PC-3 (cell line): ENCODE measurements around the gene CDX2. TPM values are rescaled to one million over a fixed set of nuclear protein-coding genes. Genes with fewer than 3 reads are reported as not detected.
"Not testable (repeated sequence)": the region's sequence is repeated elsewhere in the genome, so short reads cannot be mapped to it uniquely, and the experiment has no call there.

Experiments used
- ATAC-seq: fragments of 200-7000 bp; cut with Tn5 transposase; 2 replicates; pipeline ENCODE4 v1.9.1; 2020; ENCODE audit warnings: mild to moderate bottlenecking, moderate library complexity
- BruUV-seq: library from RNA; stranded (reverse); fragments of 400-500 nt; replicated peaks from 2 replicates; lab custom pipeline; 2021; lab: Mats Ljungman, UMichigan
- CTCF ChIA-PET: fragments of 300-600 bp; sonication (Branson Sonifier 250); formaldehyde crosslinking; loops from one replicate; lab custom pipeline; 2022; ENCODE audit warnings: antibody characterized with exemption; lab: Charles Lee
- POLR2A ChIA-PET: fragments of 300-600 bp; sonication (Branson Sonifier 250); formaldehyde crosslinking; loops from one replicate; lab custom pipeline; 2022; ENCODE audit warnings: antibody characterized with exemption; ENCODE audit not compliant: unreplicated experiment; lab: Charles Lee
- DNase-seq: peaks from one replicate; pipeline ENCODE4 v3.0.0-alpha.2; 2015
- H2AFZ ChIP-seq: fragments of 300-600 bp; sonication (generic); 2 replicates; pipeline ENCODE4 v1.6.0; 2016; ENCODE audit warnings: antibody characterized with exemption, low read length
- H3F3A ChIP-seq: fragments of 300-600 bp; sonication (generic); one replicate; pipeline ENCODE4 v1.6.0; 2017; ENCODE audit warnings: antibody characterized with exemption, low read length, control low read depth, mild to moderate bottlenecking; ENCODE audit not compliant: unreplicated experiment
- H3K27ac ChIP-seq: fragments of 300-600 bp; sonication (generic); 2 replicates; pipeline ENCODE4 v1.5.1; 2016; ENCODE audit warnings: mild to moderate bottlenecking, low read length
- H3K27me3 ChIP-seq: fragments of 300-600 bp; sonication (generic); 2 replicates; pipeline ENCODE4 v1.6.1; 2016; ENCODE audit warnings: low read length, mixed read lengths
- H3K36me3 ChIP-seq: fragments of 300-600 bp; sonication (generic); 2 replicates; pipeline ENCODE4 v1.6.1; 2016; ENCODE audit warnings: low read depth, mixed run types, low read length, mixed read lengths
- H3K4me1 ChIP-seq: fragments of 300-600 bp; sonication (generic); 2 replicates; pipeline ENCODE4 v1.5.1; 2016; ENCODE audit warnings: low read length; ENCODE audit not compliant: insufficient read depth
- H3K4me2 ChIP-seq: fragments of 300-600 bp; sonication (generic); 2 replicates; pipeline ENCODE4 v1.6.0; 2016; ENCODE audit warnings: low read length
- H3K4me3 ChIP-seq: fragments of 300-600 bp; sonication (generic); 2 replicates; pipeline ENCODE4 v1.5.1; 2016; ENCODE audit warnings: mild to moderate bottlenecking, low read length, mixed read lengths
- H3K79me2 ChIP-seq: fragments of 300-600 bp; sonication (generic); 2 replicates; pipeline ENCODE4 v1.6.1; 2017; ENCODE audit warnings: low read length, mixed read lengths
- H3K9ac ChIP-seq: fragments of 300-600 bp; sonication (generic); 2 replicates; pipeline ENCODE4 v1.6.0; 2016; ENCODE audit warnings: mild to moderate bottlenecking, low read length
- H3K9me2 ChIP-seq: fragments of 300-600 bp; sonication (generic); replicated peaks from 2 replicates; pipeline ENCODE4 v1.6.1; 2016; ENCODE audit warnings: mixed run types, low read length, mixed read lengths
- H3K9me3 ChIP-seq: fragments of 300-600 bp; sonication (generic); 2 replicates; pipeline ENCODE4 v1.6.1; 2016; ENCODE audit warnings: low read length, mixed read lengths
- H4K20me1 ChIP-seq: fragments of 300-600 bp; sonication (generic); 2 replicates; pipeline ENCODE4 v1.6.1; 2016; ENCODE audit warnings: low read length, mixed read lengths
- CTCF ChIP-seq: fragments of 300-600 bp; sonication (generic); conservative IDR thresholded peaks from 2 replicates; pipeline ENCODE4 v1.5.1; 2017; ENCODE audit warnings: antibody characterized with exemption, low read depth, mild to moderate bottlenecking, low read length
- EZH2 ChIP-seq: fragments of 300-600 bp; sonication (generic); IDR thresholded peaks from one replicate; pipeline ENCODE4 v1.6.1; 2017; ENCODE audit warnings: antibody characterized with exemption, mild to moderate bottlenecking, low read length; ENCODE audit not compliant: unreplicated experiment
- EZH2phosphoT487 ChIP-seq: fragments of 300-600 bp; sonication (generic); IDR thresholded peaks from 2 replicates; pipeline ENCODE4 v1.6.1; 2018; ENCODE audit warnings: mild to moderate bottlenecking, antibody characterized with exemption, low read length, borderline replicate concordance
- intact Hi-C: fragments of 100-400 bp; cut with micrococcal nuclease; formaldehyde crosslinking; loops from 2 replicates; pipeline ENCODE4 v1.9.0; 2023
- total RNA-seq: library from RNA; depleted of rRNA; stranded (reverse); fragments of >200 nt; gene quantifications from 2 replicates; pipeline ENCODE4 v1.2.3, GENCODE V29; 2014

The CDX2 gene
- total RNA-seq, 1 experiment from 2014 or later, result 0.62 TPM

GRCh38 chr13:28012896-28013295 is 43.8 kb upstream of the CDX2 start:
- ChIA-PET CTCF (no interaction called here), POLR2A (interaction anchor here (0.6 kb wide), 2 partner anchors 360 to 380 kb away, joined by 5 to 10 read pairs; no protein-coding TSS in a partner anchor)
- Histone ChIP-seq H3K9me2 (no peaks in the 10 kb centered on the region), H3K27ac (peak overlapping the region; percentile 53), H3F3A (no peaks in the 10 kb centered on the region), H4K20me1 (no peaks in the 10 kb centered on the region), H3K4me3 (no peak overlapping the region), H3K9me3 (no peaks in the 10 kb centered on the region), H3K79me2 (no peaks in the 10 kb centered on the region), H3K27me3 (0 out of 2 replicates have a peak, but pooled peaks cover 4% of the 10 kb centered on the region), H3K4me2 (peak overlapping the region; percentile 10; the same call in 1 of the 2 replicates), H3K36me3 (no peaks in the 10 kb centered on the region), H3K4me1 (peaks cover 15% of the 10 kb centered on the region), H3K9ac (no peak overlapping the region), H2AFZ (no peak overlapping the region)
- DNase-seq, result peak; percentile 69
- no peak for TF ChIP-seq EZH2
- TF ChIP-seq EZH2phosphoT487, result no peak
- TF ChIP-seq CTCF, result no peak
- no TSS peak for BruUV-seq
- ATAC-seq, result peak; percentile 42
- intact Hi-C loops, result no loop called here

- DNase-seq, result peak; percentile 55
- no peaks in the 10 kb centered on the region for H3K9me3 ChIP-seq
- no peaks in the 10 kb centered on the region for H3K36me3 ChIP-seq
- no peaks in the 10 kb centered on the region for H3K79me2 ChIP-seq
- H3F3A ChIP-seq, result no peaks in the 10 kb centered on the region
- H3K4me2 ChIP-seq, result peak overlapping the region; percentile 10; the same call in 1 of the 2 replicates
- peak overlapping the region; percentile 53 for H3K27ac ChIP-seq
- H3K4me3 ChIP-seq, result no peak overlapping the region
- POLR2A ChIA-PET, result interaction anchor here (0.6 kb wide), 1 partner anchor 380 kb away, joined by 5 read pairs; no protein-coding TSS in a partner anchor
- no peaks in the 10 kb centered on the region for H4K20me1 ChIP-seq
- H3K4me1 ChIP-seq, result peaks cover 15% of the 10 kb centered on the region
- no TSS peak for BruUV-seq
- intact Hi-C loops, result no loop called here
- H3K9me2 ChIP-seq, result no peaks in the 10 kb centered on the region
- TF ChIP-seq EZH2phosphoT487 (no peak), EZH2 (no peak), CTCF (no peak)
- H2AFZ ChIP-seq, result no peak overlapping the region
- H3K9ac ChIP-seq, result no peak overlapping the region
- ATAC-seq, result peak; percentile 51
- H3K27me3 ChIP-seq, result 0 out of 2 replicates have a peak, but pooled peaks cover 4% of the 10 kb centered on the region
- CTCF ChIA-PET, result no interaction called here
These were observed 43.3 kb upstream of the CDX2 start for GRCh38 chr13:28012383-28012782.

GRCh38 chr13:28010046-28010445 is 40.9 kb upstream of the CDX2 start:
- Histone ChIP-seq H3K9ac (no peak overlapping the region), H3K4me3 (no peak overlapping the region), H4K20me1 (no peaks in the 10 kb centered on the region), H2AFZ (no peak overlapping the region), H3K36me3 (no peaks in the 10 kb centered on the region), H3F3A (no peaks in the 10 kb centered on the region), H3K9me3 (no peaks in the 10 kb centered on the region), H3K27me3 (no peaks in the 10 kb centered on the region), H3K9me2 (no peaks in the 10 kb centered on the region), H3K79me2 (no peaks in the 10 kb centered on the region), H3K4me2 (no peak overlapping the region), H3K4me1 (peaks cover 15% of the 10 kb centered on the region), H3K27ac (no peak overlapping the region)
- TF ChIP-seq EZH2, result no peak
- no peak for TF ChIP-seq EZH2phosphoT487
- TF ChIP-seq CTCF, result no peak
- BruUV-seq, result no TSS peak
- ChIA-PET POLR2A (interaction anchor here (0.7 kb wide), 1 partner anchor 1486 kb away, joined by 4 read pairs; no protein-coding TSS in a partner anchor), CTCF (no interaction called here)
- intact Hi-C loops, result no loop called here
- no peak for DNase-seq
- no peak for ATAC-seq

GRCh38 chr13:28005016-28005415 is 35.9 kb upstream of the CDX2 start:
- intact Hi-C loops, H3K9ac ChIP-seq, H2AFZ ChIP-seq, H3K36me3 ChIP-seq, H3K9me2 ChIP-seq, H3K9me3 ChIP-seq, DNase-seq, ATAC-seq, POLR2A ChIA-PET, CTCF ChIA-PET, H3K27ac ChIP-seq, H3K4me3 ChIP-seq, H4K20me1 ChIP-seq, H3K79me2 ChIP-seq, H3K4me2 ChIP-seq, H3K4me1 ChIP-seq, BruUV-seq, H3K27me3 ChIP-seq, H3F3A ChIP-seq: not testable (repeated sequence)
